Suprapubic skin (tissue), 4 donors: ENCODE measurements around the gene RAP1B. TPM values are rescaled to one million over a fixed set of nuclear protein-coding genes. Genes with fewer than 3 reads are reported as not detected.

Source experiments
- DNase-seq, 2 donors: peaks; one replicate each; pipeline ENCODE4 v3.0.0-alpha.2; 2019; ENCODE audit warnings: low spot score in 2 of 2
- H3K27ac ChIP-seq: fragments of 200-600 bp; sonication (generic); one replicate; pipeline ENCODE4 v1.5.1; 2019
- H3K27me3 ChIP-seq: fragments of 200-600 bp; sonication (generic); one replicate; pipeline ENCODE4 v1.5.1; 2019
- H3K36me3 ChIP-seq: fragments of 200-600 bp; sonication (generic); one replicate; pipeline ENCODE4 v1.5.1; 2019
- H3K4me1 ChIP-seq: fragments of 200-600 bp; sonication (generic); one replicate; pipeline ENCODE4 v1.5.1; 2019
- H3K4me3 ChIP-seq: fragments of 200-600 bp; sonication (generic); one replicate; pipeline ENCODE4 v1.5.1; 2019; ENCODE audit warnings: mild to moderate bottlenecking
- H3K9me3 ChIP-seq: fragments of 200-600 bp; sonication (generic); one replicate; pipeline ENCODE4 v1.5.1; 2019
- CTCF ChIP-seq, 2 donors: fragments of 200-600 bp in 1 of 2; fragments of 450-650 bp in 1 of 2; sonication (generic) in 1 of 2; IDR thresholded peaks; one replicate each; pipeline ENCODE4 v1.5.1; 2016 to 2019; ENCODE audit warnings: antibody characterized with exemption in 2 of 2, mild to moderate bottlenecking in 1 of 2, moderate library complexity in 1 of 2
- EP300 ChIP-seq: sonication (generic); formaldehyde crosslinking; IDR thresholded peaks from one replicate; pipeline ENCODE4 v1.6.1; 2017; ENCODE audit warnings: antibody characterized with exemption
- POLR2A ChIP-seq, 2 donors: fragments of 450-650 bp; IDR thresholded peaks; one replicate each; pipeline ENCODE4 v1.6.1; 2017; ENCODE audit warnings: antibody characterized with exemption in 2 of 2, mild to moderate bottlenecking in 2 of 2, moderate library complexity in 2 of 2
- POLR2AphosphoS5 ChIP-seq, 3 donors: sonication (generic); formaldehyde crosslinking; IDR thresholded peaks; one replicate each; pipeline ENCODE4 v1.6.1; 2017; ENCODE audit warnings: antibody characterized with exemption in 3 of 3
- WGBS: methylation state at CpG from one replicate; pipeline ENCODE4 v1.1.5; 2018; 5-methylcytosine and 5-hydroxymethylcytosine counted together
- total RNA-seq, 4 donors: library from RNA; depleted of rRNA; stranded (reverse); fragments of >200 nt; gene quantifications; one replicate each; pipeline ENCODE4 v1.1.0, GENCODE V29; 2016

RAP1B gene
- total RNA-seq, 4 donors from 2014 or later, result 95.2 to 154 (median 115) TPM

GRCh38 chr12:68686595-68687521 is 76.2 kb downstream of the RAP1B start, which contains the start of gene NUP107:
Gene NUP107, plus strand, starts transcription at chr12:68686978. Its CDS starts 88 bp downstream, at chr12:68687066.
- WGBS, result under 1% methylated on average over 39 of the region's 44 CpGs
- peaks cover 15% of the 10 kb centered on the region for H3K36me3 ChIP-seq

GRCh38 chr12:68695454-68695853 is 84.8 kb downstream of the RAP1B start:
- H3K9me3 ChIP-seq, result no peaks in the 10 kb centered on the region
- no peak overlapping the region for H3K27ac ChIP-seq
- no peak overlapping the region for H3K4me3 ChIP-seq
- H3K36me3 ChIP-seq, result peaks cover 100% of the 10 kb centered on the region
- no peaks in the 10 kb centered on the region for H3K27me3 ChIP-seq
- TF ChIP-seq POLR2A (IDR thresholded peaks at IDR 0.05) (no peak), EP300 (no peak)
- no peaks in the 10 kb centered on the region for H3K4me1 ChIP-seq
- DNase-seq, result no peak

More at GRCh38 chr12:68686595-68687521, 76.2 kb downstream of the RAP1B start, which contains the start of gene NUP107:
- no peaks in the 10 kb centered on the region for H3K9me3 ChIP-seq
- H3K4me3 ChIP-seq, result peak within 1 kb of the TSS; percentile 72
- TF ChIP-seq POLR2A (IDR thresholded peaks at IDR 0.05) (no peak), EP300 (no peak), CTCF (IDR thresholded peaks at IDR 0.05) (peak in 1 of 2 donors; percentile 7), POLR2AphosphoS5 (IDR thresholded peaks at IDR 0.05) (peak in 2 of 3 donors; percentile 71 to 75)
- H3K27me3 ChIP-seq, result no peaks in the 10 kb centered on the region
- peak; percentile 99 to 100 for DNase-seq
- peak within 1 kb of the TSS; percentile 86 for H3K27ac ChIP-seq
- peaks cover 23% of the 10 kb centered on the region for H3K4me1 ChIP-seq

GRCh38 chr12:68699486-68699885 is 88.8 kb downstream of the RAP1B start:
- TF ChIP-seq EP300 (no peak), CTCF (IDR thresholded peaks at IDR 0.05) (no peak), POLR2A (IDR thresholded peaks at IDR 0.05) (no peak), POLR2AphosphoS5 (IDR thresholded peaks at IDR 0.05) (no peak)
- Histone ChIP-seq H3K36me3 (peaks cover 98% of the 10 kb centered on the region), H3K27me3 (no peaks in the 10 kb centered on the region), H3K4me3 (no peak overlapping the region), H3K4me1 (no peaks in the 10 kb centered on the region), H3K27ac (no peak overlapping the region), H3K9me3 (no peaks in the 10 kb centered on the region)
- DNase-seq, result no peak
- WGBS, result 71% methylated on average over 1 of the region's 1 CpG

Other genes with a start within 250 kb of the RAP1B start
- 10 to 100 TPM; 13.3 to 82.7 (median 25.3) TPM for gene NUP107, start 76.1 kb downstream of the RAP1B start, total RNA-seq
- gene SLC35E3, start 135.3 kb downstream of the RAP1B start, total RNA-seq, result 10 to 100 TPM in 2 of 4 donors, 1 to 10 TPM in 2; 3.6 to 17.0 (median 9.7) TPM
- gene MDM2, start 197.3 kb downstream of the RAP1B start, total RNA-seq, result 10 to 100 TPM; 39.5 to 84.1 (median 61.8) TPM